ENCODE results near the gene RMND1.
A peak's percentile ranks its signal among the peaks of the same experiment; 100 is the strongest.

The RMND1 gene

GRCh38 chr6:151417477-151417876 is 34.4 kb downstream of the RMND1 start:
- DNase-seq (ENCODE audit: low read depth, low spot score), result no peak

DNA sequence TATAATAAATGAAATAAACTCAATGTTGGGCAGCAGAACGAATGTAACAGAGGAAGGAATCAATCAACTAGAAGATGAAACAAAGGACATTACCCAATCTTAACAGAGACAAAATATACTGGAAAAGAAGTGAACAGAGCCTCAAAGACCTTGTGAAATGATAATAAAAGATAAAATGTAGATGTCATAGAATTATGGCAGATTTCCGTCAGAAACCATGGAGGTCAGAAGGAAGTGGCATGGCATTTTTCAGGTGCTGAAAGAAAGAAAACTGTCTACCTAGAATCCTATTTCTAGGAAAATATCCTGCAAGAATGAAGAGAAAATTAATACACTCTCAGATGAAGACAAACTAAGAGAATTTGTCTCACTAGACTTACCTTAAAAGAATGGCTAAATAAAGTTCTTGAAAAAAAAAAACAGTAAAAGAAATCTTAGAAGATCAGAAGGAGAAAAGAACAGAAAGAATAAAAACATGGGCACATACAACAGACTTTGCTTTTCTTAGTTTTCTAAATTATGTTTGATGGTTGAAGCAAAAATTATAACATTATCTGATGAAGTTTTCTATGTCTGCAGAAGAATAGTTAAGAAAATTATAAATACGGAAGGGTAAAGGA is 37.2 kb downstream of the RMND1 start:
- DNase-seq (ENCODE audit: low read depth, low spot score), result no peak

DNA sequence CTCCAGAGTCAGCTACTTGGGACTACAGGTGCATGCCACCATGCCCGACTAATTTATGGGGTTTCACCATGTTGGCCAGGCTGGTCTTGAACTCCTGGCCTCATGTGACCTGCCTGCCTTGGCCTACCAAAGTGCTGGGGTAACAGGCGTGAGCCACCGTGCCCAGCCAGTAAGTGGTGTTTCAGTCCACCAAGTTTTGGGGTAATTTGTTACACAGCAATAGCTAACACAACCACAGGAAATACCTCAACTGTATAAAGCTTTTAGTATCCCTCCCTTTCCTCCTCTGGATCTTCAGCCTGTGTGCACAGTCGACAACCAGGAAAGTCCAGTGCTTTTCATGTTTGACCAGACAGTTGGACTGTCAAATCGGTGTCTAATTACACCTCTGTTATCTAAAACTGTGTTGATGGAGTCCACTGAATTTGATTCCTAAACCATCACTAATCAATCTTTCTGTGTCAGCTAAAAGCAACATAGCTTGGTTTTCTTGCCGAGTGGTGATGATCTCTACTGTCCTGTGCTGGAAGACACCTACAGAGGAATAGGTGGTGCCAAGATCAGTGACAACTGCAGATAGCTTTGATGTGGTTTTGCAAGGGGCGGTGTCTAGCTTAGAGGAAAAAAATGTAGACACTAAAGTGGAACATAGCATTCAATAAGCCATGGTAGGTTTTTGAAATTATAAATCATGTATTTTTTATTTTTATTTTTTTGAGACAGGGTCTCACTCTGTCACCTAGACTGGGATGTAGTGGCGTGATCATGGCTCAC is 38.4 kb downstream of the RMND1 start:
- DNase-seq (ENCODE audit: low read depth, low spot score), result no peak

GRCh38 chr6:151412909-151413308 is 39.0 kb downstream of the RMND1 start:
- DNase-seq (ENCODE audit: low read depth, low spot score), result no peak

DNA sequence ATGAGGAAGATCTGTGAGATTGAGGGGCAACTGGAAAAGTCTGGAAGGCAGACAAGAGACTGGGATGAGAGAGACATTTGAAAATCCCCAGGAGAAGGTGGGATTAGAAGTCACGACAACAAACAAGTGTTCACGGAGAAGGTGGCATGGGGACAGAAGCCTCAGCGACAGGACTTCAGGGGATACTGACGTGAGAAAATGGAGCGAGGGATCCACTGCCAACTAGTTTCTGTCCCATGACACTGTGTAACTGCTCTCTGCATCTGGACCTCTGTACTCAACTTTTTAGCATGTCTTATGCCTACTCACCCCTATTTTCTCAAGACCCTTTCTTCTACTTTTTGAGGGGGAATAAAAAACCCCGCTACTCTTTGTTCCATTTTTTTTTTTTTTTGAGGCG is 42.2 kb downstream of the RMND1 start:
- DNase-seq (ENCODE audit: low read depth, low spot score), result no peak

- no peak for DNase-seq (ENCODE audit: low read depth, low spot score)
These were observed 42.7 kb downstream of the RMND1 start for GRCh38 chr6:151409260-151409659.

DNA sequence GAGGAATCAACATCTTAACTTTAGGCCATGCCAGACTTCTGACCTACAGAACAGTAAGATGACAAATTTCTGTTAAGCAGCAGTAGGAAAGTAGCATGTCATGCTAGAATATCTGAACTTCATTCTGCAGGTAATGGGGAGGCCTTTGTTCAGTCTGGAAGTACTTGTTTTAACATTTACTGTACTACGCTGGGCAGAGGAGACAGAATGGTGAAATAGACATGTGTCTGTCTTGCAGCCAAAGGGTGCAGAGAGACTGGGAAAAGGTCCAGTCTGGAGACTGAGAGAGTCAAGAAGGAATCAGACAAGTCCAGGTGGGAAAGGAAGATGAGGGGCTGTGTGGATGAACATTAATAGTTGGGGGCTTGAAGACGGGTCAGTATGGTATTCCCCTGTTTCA is 43.1 kb downstream of the RMND1 start:
- DNase-seq (ENCODE audit: low read depth, low spot score), result no peak

DNA sequence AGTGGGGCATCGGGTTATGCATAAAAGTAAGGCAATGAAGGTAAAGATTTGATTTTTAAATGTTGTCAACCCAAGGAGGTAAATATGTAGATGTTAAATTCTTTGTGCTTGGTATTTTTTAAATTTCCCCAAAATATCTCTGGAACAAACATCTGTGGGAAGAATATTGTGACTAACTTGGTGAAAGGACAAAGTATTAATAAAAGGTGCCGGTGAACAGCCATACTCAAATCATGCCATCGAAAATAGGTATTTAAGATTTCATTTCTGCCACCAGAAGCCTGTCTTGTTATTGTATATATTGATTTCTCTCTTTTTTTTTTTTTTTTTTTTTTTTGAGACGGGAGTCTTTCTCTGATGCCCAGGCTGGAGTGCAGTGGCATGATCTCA is 48.0 kb downstream of the RMND1 start:
- DNase-seq (ENCODE audit: low read depth, low spot score), result no peak

DNA sequence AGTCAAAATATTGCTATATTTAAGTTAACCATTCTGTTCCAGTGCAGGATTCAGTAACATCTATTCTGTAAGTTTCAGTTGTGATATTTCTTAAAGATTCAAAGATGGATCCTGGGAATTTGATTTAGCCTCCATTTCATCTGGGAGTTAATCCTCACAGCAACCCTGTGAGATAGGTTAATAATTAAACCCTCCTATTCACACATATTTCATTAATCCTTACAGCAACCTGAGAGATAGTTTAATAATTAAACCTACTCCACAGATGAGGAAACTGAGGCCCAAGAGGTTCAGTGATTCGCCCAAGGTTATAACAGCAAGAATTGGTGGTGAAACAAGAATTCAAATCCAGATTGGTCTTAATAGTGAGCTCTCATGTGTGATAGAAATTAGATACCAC is 49.7 kb downstream of the RMND1 start:
- no peak for DNase-seq (ENCODE audit: low read depth, low spot score)

GRCh38 chr6:151400473-151400872 is 51.5 kb downstream of the RMND1 start:
- no peak for DNase-seq (ENCODE audit: low read depth, low spot score)

DNA sequence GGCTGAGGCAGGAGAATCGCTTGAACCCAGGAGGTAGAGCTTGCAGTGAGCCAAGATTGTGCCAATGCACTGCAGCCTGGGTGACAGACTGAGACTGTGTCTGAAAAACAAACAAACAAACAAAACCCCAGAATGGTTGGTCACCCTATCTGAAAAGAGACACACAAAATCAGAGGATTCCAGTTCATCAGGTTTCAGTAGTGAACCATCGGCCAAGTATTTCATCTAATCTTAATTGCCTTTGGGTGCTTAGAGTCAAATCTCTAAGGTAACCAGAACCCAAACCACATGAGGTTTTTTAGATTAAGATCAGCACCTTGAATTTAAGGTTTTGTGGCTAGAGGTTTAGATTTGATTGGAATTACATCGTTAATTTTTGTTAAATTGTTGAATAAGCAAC is 52.2 kb downstream of the RMND1 start:
- peak; percentile 23 for DNase-seq (ENCODE audit: low read depth, low spot score)

GRCh38 chr6:151393410-151393809 is 58.5 kb downstream of the RMND1 start:
- no peak for DNase-seq (ENCODE audit: low read depth, low spot score)

DNA sequence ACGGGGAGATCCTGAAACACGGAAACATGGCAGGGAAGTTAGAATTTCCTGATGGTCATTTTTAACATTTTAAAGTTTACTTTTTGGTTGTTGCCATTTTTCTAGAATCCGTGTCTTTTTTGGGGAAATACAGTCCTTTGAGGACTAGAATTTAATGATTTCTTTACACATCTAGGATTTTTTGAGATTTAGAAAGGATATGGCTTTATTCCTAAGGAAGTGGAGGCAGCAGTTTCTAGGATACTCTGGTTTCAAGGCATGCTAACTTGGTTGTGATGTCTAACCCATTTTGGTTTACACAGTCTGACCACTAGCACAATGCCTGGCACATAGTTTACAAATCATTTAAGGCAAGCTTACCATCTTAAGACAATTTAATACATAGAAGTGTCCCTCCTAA is 59.5 kb downstream of the RMND1 start:
- DNase-seq (ENCODE audit: low read depth, low spot score), result no peak

GRCh38 chr6:151391471-151392413 is 60.2 kb downstream of the RMND1 start, which contains the start of gene ZBTB2:
TSS of gene ZBTB2 (minus strand) at chr6:151391559. CDS start at chr6:151373637, 17,922 bp downstream.
- peak; percentile 82 for DNase-seq (ENCODE audit: low read depth, low spot score)

GRCh38 chr6:151390851-151391470 is 61.0 kb downstream of the RMND1 start:
- DNase-seq (ENCODE audit: low read depth, low spot score), result peak; percentile 66

GRCh38 chr6:151390276-151390850 is 61.6 kb downstream of the RMND1 start:
- peak; percentile 99 for DNase-seq (ENCODE audit: low read depth, low spot score)

DNA sequence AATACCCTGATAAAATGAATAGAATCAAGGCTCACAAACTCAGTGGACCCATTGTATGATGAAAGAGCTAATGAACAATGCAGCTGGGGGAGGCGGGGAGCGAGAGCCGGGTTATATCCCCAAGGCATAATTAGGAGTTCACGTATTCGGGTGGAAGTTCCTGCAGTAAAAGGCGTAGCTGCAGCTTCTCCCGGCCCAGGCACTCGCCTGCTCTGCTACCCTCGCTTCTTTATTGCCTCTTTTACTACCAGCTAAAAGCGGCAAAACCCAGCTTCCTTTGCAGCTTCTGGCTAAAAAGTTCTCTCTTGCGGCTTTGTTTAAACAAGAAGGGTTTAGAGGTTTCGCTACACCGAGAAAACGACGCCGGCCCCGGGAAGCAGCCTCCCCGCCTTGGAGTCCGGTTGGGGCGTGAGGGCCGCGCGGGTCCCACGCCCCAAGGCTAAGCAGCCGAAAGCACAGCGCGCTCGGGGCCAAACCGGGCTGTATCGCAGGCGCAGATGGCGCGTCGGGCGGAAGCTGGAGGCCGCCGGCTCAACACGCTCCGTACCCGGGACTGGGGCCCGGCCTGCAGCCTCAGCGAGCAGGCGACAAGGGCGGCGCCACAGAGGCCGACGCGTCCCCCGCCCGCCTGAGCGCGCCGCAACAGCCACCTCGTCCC is 62.2 kb downstream of the RMND1 start:
- DNase-seq (ENCODE audit: low read depth, low spot score), result peak; percentile 88

GRCh38 chr6:151388997-151389617 is 62.8 kb downstream of the RMND1 start:
- DNase-seq (ENCODE audit: low read depth, low spot score), result no peak

GRCh38 chr6:151388236-151388635 is 63.7 kb downstream of the RMND1 start:
- no peak for DNase-seq (ENCODE audit: low read depth, low spot score)
